Hepatocyte (in vitro differentiated cells): Measurements from ENCODE around the gene IPPK. TPM values are rescaled to one million over a fixed set of nuclear protein-coding genes. Genes with fewer than 3 reads are reported as not detected.

Experiments used
- DNase-seq: peaks from one replicate; pipeline ENCODE4 v3.0.0-alpha.2; 2016; ENCODE audit warnings: low spot score
- H2AFZ ChIP-seq: fragments of 200-600 bp; sonication (generic); 2 replicates; pipeline ENCODE4 v1.6.0; 2016; ENCODE audit warnings: antibody characterized with exemption, mild to moderate bottlenecking
- H3K27ac ChIP-seq: fragments of 200-600 bp; sonication (generic); 2 replicates; pipeline ENCODE4 v1.5.1; 2016; ENCODE audit warnings: mild to moderate bottlenecking
- H3K27me3 ChIP-seq: fragments of 200-600 bp; sonication (generic); 2 replicates; pipeline ENCODE4 v1.6.1; 2016
- H3K36me3 ChIP-seq: fragments of 200-600 bp; sonication (generic); replicated peaks from 2 replicates; pipeline ENCODE4 v1.5.1; 2016; ENCODE audit warnings: low read depth; ENCODE audit not compliant: insufficient read depth
- H3K4me1 ChIP-seq: fragments of 200-600 bp; sonication (generic); 2 replicates; pipeline ENCODE4 v1.5.1; 2016; ENCODE audit warnings: mild to moderate bottlenecking, moderate library complexity; ENCODE audit not compliant: insufficient read depth
- H3K4me2 ChIP-seq: fragments of 200-600 bp; sonication (generic); 2 replicates; pipeline ENCODE4 v1.6.0; 2016
- H3K4me3 ChIP-seq: fragments of 200-600 bp; sonication (generic); 2 replicates; pipeline ENCODE4 v1.5.1; 2016; ENCODE audit warnings: mild to moderate bottlenecking
- H3K79me2 ChIP-seq: fragments of 200-600 bp; sonication (generic); 2 replicates; pipeline ENCODE4 v1.6.0; 2017; ENCODE audit warnings: mild to moderate bottlenecking
- H3K9me2 ChIP-seq: fragments of 200-600 bp; sonication (generic); replicated peaks from 2 replicates; pipeline ENCODE4 v1.6.0; 2017; ENCODE audit warnings: mild to moderate bottlenecking; ENCODE audit not compliant: insufficient read depth
- H3K9me3 ChIP-seq: fragments of 200-600 bp; sonication (generic); 2 replicates; pipeline ENCODE4 v1.5.1; 2016; ENCODE audit warnings: low read depth, mild to moderate bottlenecking
- H4K20me1 ChIP-seq: fragments of 200-600 bp; sonication (generic); 2 replicates; pipeline ENCODE4 v1.6.0; 2016; ENCODE audit warnings: mild to moderate bottlenecking; ENCODE audit not compliant: insufficient read depth, poor library complexity, severe bottlenecking
- EZH2 ChIP-seq: fragments of 200-600 bp; sonication (generic); IDR thresholded peaks from 2 replicates; pipeline ENCODE4 v1.6.1; 2016; ENCODE audit warnings: antibody characterized with exemption, mild to moderate bottlenecking, borderline replicate concordance
- EZH2phosphoT487 ChIP-seq: fragments of 200-600 bp; sonication (generic); IDR thresholded peaks from one replicate; pipeline ENCODE4 v1.6.1; 2018; ENCODE audit warnings: antibody characterized with exemption, mild to moderate bottlenecking, low read depth, moderate library complexity; ENCODE audit not compliant: unreplicated experiment, severe bottlenecking
- WGBS: methylation state at CpG from one replicate; pipeline ENCODE4 v1.1.6; 2016; ENCODE audit warnings: low lambda C conversion rate; ENCODE audit errors: missing lambda C conversion rate; 5-methylcytosine and 5-hydroxymethylcytosine counted together
- polyA plus RNA-seq: library from polyadenylated mRNA; unstranded; fragments of >200 nt; fragmentation: Nextera tagmentation; extraction: Ambion mirVana; gene quantifications from 2 replicates; pipeline ENCODE4 v1.2.1, GENCODE V29; 2016
- total RNA-seq: library from RNA; depleted of rRNA; stranded (reverse); fragments of >200 nt; gene quantifications from 2 replicates; pipeline ENCODE4 v1.2.3, GENCODE V29; 2014
- TF ChIP-seq, protein P1 (sequence below): fragments of 200-600 bp; sonication (generic); IDR thresholded peaks from 2 replicates; pipeline ENCODE4 v1.5.1; 2016; ENCODE audit warnings: antibody characterized with exemption, mild to moderate bottlenecking; ENCODE audit not compliant: poor library complexity

Gene IPPK
- total and polyA plus RNA-seq, 2 experiments from 2014 or later: 8.5 to 15.6 TPM

DNA sequence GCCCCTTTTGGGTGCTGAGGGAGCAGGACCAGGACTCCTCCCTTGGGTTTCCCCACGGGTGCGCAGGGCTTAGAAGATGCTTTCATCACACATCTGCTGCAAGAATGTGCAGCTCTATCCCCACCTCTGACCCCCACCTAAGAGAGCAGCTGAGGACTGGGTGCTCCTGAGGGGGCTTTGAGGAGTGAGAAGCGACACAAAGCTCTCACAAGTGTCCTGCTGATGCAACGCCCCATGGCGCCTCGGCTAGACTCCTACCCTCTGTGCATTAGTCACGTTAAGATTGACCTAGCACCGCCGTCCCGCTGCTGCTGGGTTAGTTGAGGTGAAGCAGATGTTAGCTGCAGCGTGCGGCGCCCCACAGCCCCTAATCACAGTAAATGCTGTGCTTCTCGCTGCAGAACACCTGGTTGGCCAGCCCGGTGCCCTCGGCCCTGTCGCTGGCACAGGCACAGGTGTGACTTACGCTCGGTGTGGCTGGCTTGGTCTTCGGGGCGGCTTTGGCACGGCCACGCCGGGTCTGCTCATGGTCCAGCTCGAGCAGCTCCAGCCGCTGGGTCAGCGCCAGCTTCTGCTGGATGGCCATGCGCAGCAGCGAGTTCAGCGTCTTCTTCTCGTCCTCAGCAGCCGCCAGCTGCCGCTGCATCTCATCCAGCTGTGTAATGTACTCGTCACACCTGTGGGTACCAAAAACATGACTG is 45.0 kb upstream of the IPPK start:
- Histone ChIP-seq H3K9me2 (no peaks in the 10 kb centered on the region), H3K27me3 (no peaks in the 10 kb centered on the region), H3K4me3 (no peak overlapping the region), H3K9me3 (no peaks in the 10 kb centered on the region), H4K20me1 (no peaks in the 10 kb centered on the region), H2AFZ (no peak overlapping the region), H3K4me1 (no peaks in the 10 kb centered on the region), H3K79me2 (no peaks in the 10 kb centered on the region), H3K4me2 (no peak overlapping the region), H3K36me3 (no peaks in the 10 kb centered on the region), H3K27ac (no peak overlapping the region)
- TF ChIP-seq, protein P1, sequence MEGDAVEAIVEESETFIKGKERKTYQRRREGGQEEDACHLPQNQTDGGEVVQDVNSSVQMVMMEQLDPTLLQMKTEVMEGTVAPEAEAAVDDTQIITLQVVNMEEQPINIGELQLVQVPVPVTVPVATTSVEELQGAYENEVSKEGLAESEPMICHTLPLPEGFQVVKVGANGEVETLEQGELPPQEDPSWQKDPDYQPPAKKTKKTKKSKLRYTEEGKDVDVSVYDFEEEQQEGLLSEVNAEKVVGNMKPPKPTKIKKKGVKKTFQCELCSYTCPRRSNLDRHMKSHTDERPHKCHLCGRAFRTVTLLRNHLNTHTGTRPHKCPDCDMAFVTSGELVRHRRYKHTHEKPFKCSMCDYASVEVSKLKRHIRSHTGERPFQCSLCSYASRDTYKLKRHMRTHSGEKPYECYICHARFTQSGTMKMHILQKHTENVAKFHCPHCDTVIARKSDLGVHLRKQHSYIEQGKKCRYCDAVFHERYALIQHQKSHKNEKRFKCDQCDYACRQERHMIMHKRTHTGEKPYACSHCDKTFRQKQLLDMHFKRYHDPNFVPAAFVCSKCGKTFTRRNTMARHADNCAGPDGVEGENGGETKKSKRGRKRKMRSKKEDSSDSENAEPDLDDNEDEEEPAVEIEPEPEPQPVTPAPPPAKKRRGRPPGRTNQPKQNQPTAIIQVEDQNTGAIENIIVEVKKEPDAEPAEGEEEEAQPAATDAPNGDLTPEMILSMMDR: no peak
- no peak for DNase-seq
- 97% methylated on average over 34 of the region's 34 CpGs for WGBS

GRCh38 chr9:92714016-92714415 is 44.1 kb upstream of the IPPK start:
- WGBS: 99% methylated on average over 3 of the region's 3 CpGs
- H3K9me2 ChIP-seq: no peaks in the 10 kb centered on the region
- no peak overlapping the region for H3K27ac ChIP-seq
- H3K4me2 ChIP-seq: no peak overlapping the region
- H3K36me3 ChIP-seq: no peaks in the 10 kb centered on the region
- no peak for DNase-seq
- H3K4me3 ChIP-seq: no peak overlapping the region
- H4K20me1 ChIP-seq: no peaks in the 10 kb centered on the region
- no peaks in the 10 kb centered on the region for H3K9me3 ChIP-seq
- TF ChIP-seq EZH2 (no peak), EZH2phosphoT487 (no peak)
- TF ChIP-seq, protein P1: no peak
- H3K4me1 ChIP-seq: no peaks in the 10 kb centered on the region
- H2AFZ ChIP-seq: no peak overlapping the region
- H3K79me2 ChIP-seq: no peaks in the 10 kb centered on the region
- no peaks in the 10 kb centered on the region for H3K27me3 ChIP-seq

GRCh38 chr9:92713528-92713927 is 43.6 kb upstream of the IPPK start:
- no peaks in the 10 kb centered on the region for H3K9me2 ChIP-seq
- whole genome bisulfite sequencing: 94% methylated on average over 14 of the region's 15 CpGs

More at GRCh38 chr9:92713528-92713927, 43.6 kb upstream of the IPPK start:
- Histone ChIP-seq H3K27ac (no peak overlapping the region), H3K27me3 (no peaks in the 10 kb centered on the region), H3K4me2 (no peak overlapping the region), H4K20me1 (no peaks in the 10 kb centered on the region), H3K4me3 (no peak overlapping the region), H3K79me2 (no peaks in the 10 kb centered on the region), H3K4me1 (no peaks in the 10 kb centered on the region), H3K36me3 (no peaks in the 10 kb centered on the region), H3K9me3 (no peaks in the 10 kb centered on the region), H2AFZ (no peak overlapping the region)
- DNase-seq: no peak
- TF ChIP-seq, protein P1: no peak
- TF ChIP-seq EZH2phosphoT487: no peak
- TF ChIP-seq EZH2: no peak
